SK-N-SH treated with all-trans-retinoic acid at 6 μM for 48 hours (cell line): ENCODE results near the gene PCSK2.

Source experiments
- ATAC-seq: fragments of 200-7000 bp; cut with Tn5 transposase; 3 replicates; pipeline ENCODE4 v1.9.1; 2020; ENCODE audit warnings: mild to moderate bottlenecking, moderate library complexity
- BACH2 ChIP-seq: fragments of 250-450 bp; sonication (Bioruptor Pico); IDR thresholded peaks from 2 replicates; pipeline ENCODE4 v1.9.0; 2021; ENCODE audit warnings: mild to moderate bottlenecking, borderline replicate concordance
- CREB5 ChIP-seq: fragments of 250-450 bp; sonication (Bioruptor Pico); IDR thresholded peaks from 2 replicates; pipeline ENCODE4 v1.5.1; 2020; ENCODE audit warnings: low read depth, mild to moderate bottlenecking, moderate library complexity
- CSDC2 ChIP-seq: fragments of 250-450 bp; sonication (Bioruptor Pico); IDR thresholded peaks from 2 replicates; pipeline ENCODE4 v1.5.0; 2020; ENCODE audit warnings: mild to moderate bottlenecking, moderate library complexity
- CSRNP3 ChIP-seq: fragments of 250-450 bp; sonication (Bioruptor Pico); IDR thresholded peaks from 2 replicates; pipeline ENCODE4 v1.5.1; 2021; ENCODE audit warnings: mild to moderate bottlenecking, moderate library complexity
- GLIS3 ChIP-seq: fragments of 250-450 bp; sonication (Bioruptor Pico); IDR thresholded peaks from 2 replicates; pipeline ENCODE4 v1.5.0; 2020; ENCODE audit warnings: mild to moderate bottlenecking, moderate library complexity
- OSR1 ChIP-seq: fragments of 250-450 bp; sonication (Bioruptor Pico); IDR thresholded peaks from 2 replicates; pipeline ENCODE4 v1.8.0; 2022; ENCODE audit warnings: moderate library complexity, mild to moderate bottlenecking, inconsistent platforms
- PATZ1 ChIP-seq: fragments of 250-450 bp; sonication (Bioruptor Pico); IDR thresholded peaks from 2 replicates; pipeline ENCODE4 v1.8.0; 2020; ENCODE audit warnings: mild to moderate bottlenecking, moderate library complexity, borderline replicate concordance
- POU6F1 ChIP-seq: fragments of 250-450 bp; sonication (Bioruptor Pico); IDR thresholded peaks from 2 replicates; pipeline ENCODE4 v1.8.0; 2021; ENCODE audit warnings: low read depth, mild to moderate bottlenecking, moderate library complexity, borderline replicate concordance
- PPARA ChIP-seq: fragments of 250-450 bp; sonication (Bioruptor Pico); IDR thresholded peaks from 2 replicates; pipeline ENCODE4 v1.5.0; 2020; ENCODE audit warnings: mild to moderate bottlenecking, borderline replicate concordance
- RARB ChIP-seq: fragments of 250-450 bp; sonication (Bioruptor Pico); IDR thresholded peaks from 2 replicates; pipeline ENCODE4 v1.8.0; 2021; ENCODE audit warnings: mild to moderate bottlenecking, moderate library complexity
- SNAI2 ChIP-seq: fragments of 250-450 bp; sonication (Bioruptor Pico); IDR thresholded peaks from 2 replicates; pipeline ENCODE4 v1.5.0; 2020; ENCODE audit warnings: mild to moderate bottlenecking, moderate library complexity
- TCF4 ChIP-seq: fragments of 250-450 bp; sonication (Bioruptor Pico); IDR thresholded peaks from 2 replicates; pipeline ENCODE4 v1.8.0; 2021; ENCODE audit warnings: mild to moderate bottlenecking, moderate library complexity, borderline replicate concordance
- TOX ChIP-seq: fragments of 250-450 bp; sonication (Bioruptor Pico); IDR thresholded peaks from 2 replicates; pipeline ENCODE4 v1.8.0; 2021; ENCODE audit warnings: mild to moderate bottlenecking, moderate library complexity, borderline replicate concordance
- TSHZ2 ChIP-seq: fragments of 250-450 bp; sonication (Bioruptor Pico); IDR thresholded peaks from 2 replicates; pipeline ENCODE4 v1.5.0; 2020; ENCODE audit warnings: mild to moderate bottlenecking, moderate library complexity
- ZFP3 ChIP-seq: fragments of 250-450 bp; sonication (Bioruptor Pico); IDR thresholded peaks from 2 replicates; pipeline ENCODE4 v1.5.0; 2020; ENCODE audit warnings: mild to moderate bottlenecking, moderate library complexity
- ZFP30 ChIP-seq: fragments of 450-650 bp; formaldehyde crosslinking; IDR thresholded peaks from 2 replicates; pipeline ENCODE4 v1.5.0; 2022; ENCODE audit warnings: mild to moderate bottlenecking, moderate library complexity
- ZNF565 ChIP-seq: fragments of 450-650 bp; formaldehyde crosslinking; conservative IDR thresholded peaks from 2 replicates; pipeline ENCODE4 v1.5.0; 2020; ENCODE audit warnings: low read depth, mild to moderate bottlenecking, moderate library complexity
- ZNF70 ChIP-seq: fragments of 450-650 bp; formaldehyde crosslinking; IDR thresholded peaks from 2 replicates; pipeline ENCODE4 v1.5.0; 2020; ENCODE audit warnings: mild to moderate bottlenecking, moderate library complexity
- ZNF8 ChIP-seq: fragments of 450-650 bp; formaldehyde crosslinking; IDR thresholded peaks from 2 replicates; pipeline ENCODE4 v1.5.0; 2020; ENCODE audit warnings: mild to moderate bottlenecking, moderate library complexity

Gene PCSK2

GRCh38 chr20:17515053-17515452, 288.2 kb downstream of the PCSK2 start:
- no peak for ATAC-seq
- TF ChIP-seq CSRNP3 (no peak), ZNF565 (CRISPR knock-in tag) (no peak), PATZ1 (CRISPR knock-in tag) (no peak), PPARA (CRISPR knock-in tag) (no peak), POU6F1 (CRISPR knock-in tag) (no peak), ZNF8 (CRISPR knock-in tag) (no peak), ZNF70 (no peak), TOX (no peak), ZFP30 (CRISPR knock-in tag) (no peak), ZFP3 (no peak), GLIS3 (CRISPR knock-in tag) (no peak)

GRCh38 chr20:17518339-17519052, 291.7 kb downstream of the PCSK2 start:
- TF ChIP-seq CSDC2 (no peak), RARB (no peak), BACH2 (CRISPR knock-in tag) (no peak), TOX (no peak), PPARA (CRISPR knock-in tag) (no peak), ZNF565 (CRISPR knock-in tag) (no peak), CSRNP3 (no peak), POU6F1 (CRISPR knock-in tag) (no peak), ZFP30 (CRISPR knock-in tag) (no peak), ZFP3 (no peak), SNAI2 (CRISPR knock-in tag) (no peak), CREB5 (CRISPR knock-in tag) (no peak), TCF4 (CRISPR knock-in tag) (no peak), OSR1 (CRISPR knock-in tag) (no peak), ZNF70 (no peak), GLIS3 (CRISPR knock-in tag) (no peak)
- ATAC-seq, result no peak

GRCh38 chr20:17519606-17520285, 292.9 kb downstream of the PCSK2 start:
- no peak for ATAC-seq
- TF ChIP-seq TSHZ2, result no peak
